HG02981 (cell line): ENCODE results near the gene TMEM150B.
"Not testable (repeated sequence)": the region's sequence is repeated elsewhere in the genome, so short reads cannot be mapped to it uniquely, and the experiment has no call there.

ENCODE experiments used
- ATAC-seq: cut with Tn5 transposase; IDR thresholded peaks from one replicate; pipeline ENCODE4 v1.9.1; 2021; ENCODE audit warnings: mild to moderate bottlenecking, moderate library complexity; ENCODE audit not compliant: unreplicated experiment

The TMEM150B gene

GRCh38 chr19:55339889-55340783 is 15.0 kb upstream of the TMEM150B start:
- no peak for ATAC-seq

GRCh38 chr19:55339105-55339888 is 14.2 kb upstream of the TMEM150B start, which contains the start of gene KMT5C:
Gene KMT5C, plus strand, starts transcription at chr19:55339876. Its CDS starts 2,061 bp downstream, at chr19:55341937.
- ATAC-seq: peak; percentile 76

- ATAC-seq: no peak
These were observed 11.0 kb upstream of the TMEM150B start for GRCh38 chr19:55336101-55336500.

DNA sequence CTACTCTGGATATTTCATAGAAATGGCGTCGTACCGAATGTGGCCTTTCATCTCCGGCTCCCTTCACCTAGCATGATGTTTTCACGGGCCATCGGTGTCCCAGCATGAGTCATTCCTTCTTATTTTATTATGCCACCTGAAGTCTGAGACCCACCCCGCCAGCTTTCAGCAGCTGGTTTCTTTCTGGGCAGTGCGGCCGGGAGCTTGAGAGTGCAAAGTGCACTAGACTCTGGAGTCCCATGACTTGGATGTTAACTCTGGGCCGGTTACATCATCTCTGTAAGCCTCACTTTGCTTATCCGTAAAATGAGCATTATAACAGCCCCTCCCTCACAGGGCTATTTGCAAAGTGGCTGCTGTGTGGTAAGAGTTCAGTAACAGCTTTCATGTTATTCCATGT is 8.7 kb upstream of the TMEM150B start:
- ATAC-seq: no peak

DNA sequence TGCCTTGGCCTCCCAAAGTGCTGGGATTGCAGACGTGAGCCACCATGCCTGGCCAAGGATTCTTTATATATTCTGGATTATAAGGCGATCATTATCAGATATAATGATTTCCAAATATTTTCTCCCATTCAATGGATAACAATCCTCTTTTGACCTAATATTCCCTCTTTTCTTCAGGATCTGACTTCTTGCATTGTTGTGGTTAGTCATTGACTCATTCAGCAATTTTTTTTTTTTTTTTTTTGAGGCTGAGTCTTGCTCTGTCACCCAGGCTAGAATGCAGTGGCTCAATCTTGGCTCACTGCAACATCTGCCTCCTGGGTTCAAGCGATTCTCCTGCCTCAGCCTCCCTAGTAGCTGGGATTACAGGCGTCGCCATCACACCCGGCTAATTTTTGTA is 4.7 kb upstream of the TMEM150B start:
- not testable (repeated sequence) for ATAC-seq

DNA sequence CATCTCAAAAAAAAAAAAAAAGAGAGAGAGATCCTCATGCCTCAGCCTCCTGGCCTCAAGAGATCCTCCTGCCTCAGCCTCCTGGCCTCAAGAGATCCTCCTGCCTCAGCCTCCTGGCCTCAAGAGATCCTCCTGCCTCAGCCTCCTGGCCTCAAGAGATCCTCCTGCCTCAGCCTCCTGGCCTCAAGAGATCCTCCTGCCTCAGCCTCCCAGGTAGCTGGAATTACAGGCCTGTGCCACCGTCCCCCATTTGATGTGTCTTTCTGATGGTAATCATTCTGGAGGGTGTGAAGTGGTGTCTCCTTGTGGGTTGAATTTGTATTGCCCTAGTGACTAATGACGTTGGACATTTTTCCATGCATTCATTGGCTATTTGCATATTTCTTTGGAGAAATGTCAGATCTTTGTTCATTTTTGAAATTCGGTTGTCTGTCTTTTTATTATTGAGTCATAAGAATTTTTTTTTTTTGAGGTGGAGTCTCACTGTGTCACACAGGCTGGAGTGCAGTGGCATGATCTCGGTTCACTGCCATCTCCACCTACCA is 3.7 kb upstream of the TMEM150B start:
- not testable (repeated sequence) for ATAC-seq

- no peak for ATAC-seq
These were observed 479 bp downstream of the TMEM150B start for GRCh38 chr19:55324662-55325061.

DNA sequence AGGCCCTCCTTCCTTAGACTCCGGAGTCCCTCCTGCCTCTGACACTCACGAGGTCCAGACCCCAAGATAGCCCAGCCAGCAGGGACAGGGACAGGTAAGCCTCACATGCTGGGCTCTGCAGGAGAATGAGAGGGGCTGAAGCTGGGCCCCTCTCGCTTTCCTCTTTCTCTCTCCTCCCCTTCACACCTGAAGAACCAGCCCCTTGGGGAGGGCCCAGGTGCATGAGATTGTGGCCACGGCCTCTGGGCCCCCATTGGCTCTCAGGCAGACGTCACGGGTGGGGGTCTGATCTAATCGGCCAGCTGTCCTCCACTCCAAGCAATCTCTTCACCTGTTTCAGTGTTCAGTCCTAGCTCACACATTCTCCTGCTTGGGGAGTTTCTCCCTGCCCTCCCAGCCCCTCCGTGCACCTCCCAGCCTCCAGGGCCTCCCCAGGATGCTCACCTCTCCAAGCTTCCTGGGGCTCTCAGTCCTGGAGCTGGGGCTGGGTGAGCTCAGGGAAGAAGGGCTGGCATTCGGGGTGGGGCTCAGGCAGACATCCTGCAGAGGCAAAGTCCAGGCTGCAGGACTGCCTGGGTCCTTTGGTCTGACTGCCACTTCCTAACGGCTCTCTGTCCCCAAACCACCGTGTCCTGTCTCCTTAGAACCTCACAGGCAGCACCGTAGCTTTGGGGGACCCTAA is 2.8 kb downstream of the TMEM150B start:
- ATAC-seq: no peak

GRCh38 chr19:55321466-55322137 is 3.5 kb downstream of the TMEM150B start:
- ATAC-seq: no peak

DNA sequence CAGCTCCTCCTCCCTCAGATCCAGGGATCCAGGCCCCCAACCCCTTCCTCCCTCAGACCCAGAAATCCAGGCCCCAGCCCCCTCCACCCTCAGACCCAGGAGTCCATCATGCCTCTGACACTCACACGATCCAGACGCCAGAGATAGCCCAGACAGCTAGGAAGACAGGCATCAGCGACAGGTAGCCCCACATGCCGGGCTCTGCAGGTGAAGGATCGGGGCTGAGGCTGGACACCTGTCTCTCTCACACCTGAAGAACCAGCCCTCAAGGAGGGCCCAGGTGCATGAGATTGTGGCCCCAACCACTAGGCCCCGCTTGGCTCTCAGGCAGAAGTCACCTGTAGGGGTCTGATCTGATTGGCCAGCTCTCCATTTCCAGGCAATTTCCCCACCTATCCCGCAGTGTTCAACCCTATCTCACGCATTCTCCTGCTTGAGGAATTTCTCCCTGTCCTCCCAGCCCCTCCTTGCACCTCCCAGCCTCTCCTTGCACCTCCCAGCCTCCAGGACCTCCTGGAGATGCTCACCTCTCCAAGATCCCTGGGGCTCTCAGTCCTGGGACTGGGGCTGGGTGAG is 4.2 kb downstream of the TMEM150B start:
- no peak for ATAC-seq

DNA sequence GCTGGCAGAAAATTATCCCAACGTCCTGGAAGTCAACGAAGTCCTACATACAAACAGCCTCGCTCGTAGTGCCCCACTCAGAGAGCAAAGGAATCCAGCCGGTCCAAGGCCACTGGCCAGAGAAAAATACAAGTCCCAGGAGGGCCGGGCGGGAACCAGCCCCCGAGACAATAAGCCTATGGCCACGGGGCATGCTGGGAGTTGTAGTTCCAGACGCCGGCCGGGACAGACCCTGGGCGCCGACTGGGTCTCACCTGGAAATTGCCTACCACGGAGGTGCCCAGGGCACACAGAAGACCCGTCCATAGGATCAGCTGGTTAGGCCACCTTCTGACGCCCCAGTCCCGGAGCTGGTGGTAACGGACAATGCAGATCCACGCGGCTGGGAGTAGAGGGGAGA is 5.4 kb downstream of the TMEM150B start:
- ATAC-seq: no peak

GRCh38 chr19:55316646-55317045 is 8.5 kb downstream of the TMEM150B start:
- ATAC-seq: no peak

- ATAC-seq: no peak
These were observed 9.1 kb downstream of the TMEM150B start for GRCh38 chr19:55315956-55316525.

DNA sequence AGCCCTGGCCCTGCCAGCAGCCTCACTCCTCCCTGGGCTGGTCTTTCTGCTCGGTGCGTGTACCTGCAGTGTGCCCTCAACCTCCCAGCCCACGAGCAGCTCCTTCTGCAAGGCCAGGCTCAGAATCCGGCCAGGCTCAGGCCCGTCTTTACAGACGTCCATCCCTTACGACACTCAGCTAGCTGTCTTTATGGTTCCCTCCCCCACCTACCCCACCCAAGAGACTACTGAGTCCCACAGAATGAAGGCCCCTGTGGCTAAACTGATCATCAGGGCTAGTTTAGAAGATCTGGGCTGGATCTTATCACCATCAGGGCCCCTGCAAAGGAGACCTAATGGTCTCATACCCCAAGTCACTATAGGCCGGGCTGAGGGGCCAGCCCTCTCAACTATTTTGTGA is 10.7 kb downstream of the TMEM150B start:
- ATAC-seq: no peak

DNA sequence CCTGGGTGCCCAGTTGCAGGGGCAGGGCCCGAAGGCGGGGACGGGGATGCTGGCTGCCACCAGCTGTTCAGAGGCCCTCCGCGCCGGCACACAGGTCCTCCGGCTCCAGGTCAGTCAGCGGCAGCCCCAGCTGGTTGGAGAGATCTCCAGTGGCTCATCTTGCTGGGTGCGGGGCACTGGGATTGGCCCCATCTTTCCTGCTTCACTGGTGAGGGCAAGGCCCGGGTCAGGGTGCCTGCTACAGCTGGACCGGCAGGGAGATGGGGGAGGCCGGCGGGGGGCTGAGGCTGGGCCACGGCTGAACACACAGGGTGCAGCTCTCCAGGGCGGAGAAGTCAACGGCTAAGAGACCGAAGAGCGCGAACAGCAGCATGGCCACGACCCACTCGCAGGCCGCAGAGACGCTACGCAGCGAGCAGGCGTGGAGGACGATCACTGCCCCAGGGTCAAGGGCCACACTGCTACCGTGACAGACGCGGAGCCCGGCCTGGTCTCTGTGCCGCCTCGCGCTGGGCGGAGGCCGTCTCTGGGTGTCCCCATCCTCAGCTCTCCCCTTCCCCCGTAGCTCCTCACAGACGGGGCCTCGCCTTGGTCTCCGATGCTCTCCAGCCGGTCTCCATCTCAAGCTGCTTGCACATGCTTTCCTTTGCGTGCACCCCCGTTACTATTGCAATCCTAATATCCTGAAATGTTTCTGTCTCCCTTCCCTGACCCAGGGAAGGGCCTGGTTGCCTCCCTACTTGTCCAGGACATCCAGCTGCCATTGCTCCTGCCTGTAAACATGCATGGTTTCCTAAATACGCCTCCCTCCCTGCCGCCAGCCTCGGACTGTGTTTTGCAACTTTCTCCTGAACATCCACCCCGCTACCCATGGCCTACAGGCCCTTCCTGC is 12.3 kb downstream of the TMEM150B start:
- ATAC-seq: no peak

GRCh38 chr19:55311797-55312196 is 13.3 kb downstream of the TMEM150B start:
- no peak for ATAC-seq

DNA sequence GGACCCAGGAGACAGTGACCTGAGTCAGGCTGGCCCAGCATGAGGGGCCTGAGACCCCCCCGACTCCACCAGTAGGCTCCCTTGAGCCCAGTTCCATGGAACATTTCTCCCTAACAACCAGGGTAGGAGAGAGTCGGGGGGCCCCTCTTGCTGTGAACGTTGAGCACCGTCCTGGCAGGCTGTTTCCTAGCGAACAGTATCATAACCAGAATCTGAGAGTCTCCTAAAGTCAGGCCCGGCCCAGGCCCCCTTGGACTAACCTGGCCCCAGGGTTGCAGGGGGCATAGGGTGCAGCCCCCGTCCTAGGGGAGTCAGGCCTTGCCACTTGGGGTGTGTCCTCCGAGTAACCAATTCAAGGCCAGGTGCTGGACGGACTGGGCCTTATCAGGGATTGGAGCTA is 13.7 kb downstream of the TMEM150B start:
- no peak for ATAC-seq

GRCh38 chr19:55310498-55310897 is 14.6 kb downstream of the TMEM150B start:
- ATAC-seq: no peak

- ATAC-seq: no peak
These were observed 15.7 kb downstream of the TMEM150B start for GRCh38 chr19:55309448-55309847.
